ENCODE measurements around the gene ARMC12.

The ARMC12 gene

DNA sequence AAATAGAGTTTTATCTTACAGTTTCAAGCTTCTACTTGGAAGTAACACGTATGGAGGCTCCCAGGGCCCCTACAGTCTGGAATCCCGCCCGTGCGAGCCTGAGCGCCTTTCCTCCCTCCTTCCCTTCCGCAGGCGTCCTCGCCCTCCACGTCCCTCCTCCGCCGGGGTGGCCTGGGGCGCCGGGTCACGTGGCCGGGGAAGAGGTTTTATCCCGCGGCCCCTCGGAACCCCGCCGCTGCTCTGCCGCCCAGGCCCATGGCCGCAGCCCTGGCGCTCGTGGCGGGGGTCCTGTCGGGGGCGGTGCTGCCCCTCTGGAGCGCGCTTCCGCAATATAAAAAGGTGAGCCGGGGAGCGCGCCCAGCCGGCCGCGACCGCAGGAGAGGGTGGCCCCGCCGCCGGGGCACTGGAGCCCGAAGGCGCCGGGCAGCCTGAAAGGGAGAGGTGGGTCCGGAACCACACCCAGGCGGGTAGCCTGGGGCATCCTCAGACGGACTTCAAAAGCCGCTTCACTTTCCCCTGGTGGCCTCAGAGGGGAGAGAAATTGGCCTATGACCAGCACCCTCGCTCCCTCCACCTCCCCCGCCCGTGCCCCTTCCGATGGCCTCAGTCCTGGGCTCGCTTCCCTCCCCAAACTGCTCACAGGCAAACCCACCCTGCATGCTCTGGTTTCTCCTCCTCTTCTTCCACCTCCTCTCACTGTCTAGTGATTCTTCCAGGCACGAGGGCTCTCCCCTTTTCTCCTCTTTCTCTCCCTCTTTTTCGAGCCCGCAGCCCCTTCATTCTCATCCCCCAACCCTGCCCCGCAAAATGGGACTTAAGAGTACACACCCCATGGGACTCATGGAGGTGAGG is 39.8 kb downstream of the ARMC12 start, which contains the start of gene CLPSL2:
TSS of gene CLPSL2 (plus strand) at position 235 of the 852 bp plus-strand sequence. CDS start at position 256, 21 bp downstream.
- no peak for DNase-seq (ENCODE audit: low read depth)

DNA sequence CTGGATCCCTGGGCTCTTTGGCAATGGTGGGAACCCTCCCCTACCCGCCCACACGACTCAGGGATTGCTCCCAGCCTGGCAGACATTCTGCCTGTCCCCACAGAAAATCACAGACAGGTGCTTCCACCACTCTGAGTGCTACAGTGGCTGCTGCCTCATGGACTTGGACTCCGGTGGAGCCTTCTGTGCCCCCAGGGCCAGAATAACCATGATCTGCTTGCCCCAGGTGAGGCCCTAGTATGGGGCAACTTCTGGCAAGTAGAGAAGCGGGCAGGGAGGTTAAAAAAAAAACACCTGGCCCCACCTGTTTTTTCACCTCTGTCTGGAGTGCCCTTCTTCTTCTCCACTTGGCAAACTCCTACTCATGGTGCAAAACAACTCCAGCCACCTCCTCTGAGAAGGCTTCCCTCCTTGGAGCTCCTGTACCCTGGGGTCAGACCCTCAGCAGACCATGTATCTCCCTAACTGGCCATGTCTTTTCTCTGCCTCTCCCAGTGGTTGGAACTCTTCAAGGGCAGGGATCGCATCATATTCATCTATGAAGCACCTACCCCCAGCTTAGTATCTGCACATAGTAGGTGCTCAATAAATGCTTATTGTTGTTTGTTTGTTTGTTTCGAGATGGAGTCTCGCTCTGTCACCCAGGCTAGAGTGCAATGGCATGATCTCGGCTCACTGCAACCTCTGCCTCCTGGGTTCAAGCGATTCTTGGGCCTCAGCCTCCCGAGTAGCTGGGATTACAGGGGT is 40.7 kb downstream of the ARMC12 start:
- DNase-seq (ENCODE audit: low read depth): no peak

DNA sequence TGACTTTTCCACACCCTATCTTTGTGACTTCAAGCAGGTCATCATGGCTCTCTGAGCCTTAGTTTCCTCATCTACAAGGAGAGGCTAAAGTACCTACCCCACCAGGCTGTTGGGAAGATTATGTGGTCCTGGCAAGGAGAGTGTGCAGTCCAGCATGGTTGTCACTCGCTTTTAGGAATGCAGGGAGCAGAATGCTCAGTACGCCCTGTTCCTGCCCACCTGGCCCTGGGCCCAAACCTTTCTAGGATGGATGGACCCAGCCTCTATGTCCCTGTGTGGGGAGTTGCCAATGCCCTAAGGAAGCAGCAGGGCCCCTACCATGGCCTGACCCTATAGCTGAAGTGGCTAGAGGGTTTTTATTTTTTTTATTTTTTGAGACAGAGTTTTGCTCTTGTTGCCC is 41.6 kb downstream of the ARMC12 start:
- DNase-seq (ENCODE audit: low read depth): no peak

DNA sequence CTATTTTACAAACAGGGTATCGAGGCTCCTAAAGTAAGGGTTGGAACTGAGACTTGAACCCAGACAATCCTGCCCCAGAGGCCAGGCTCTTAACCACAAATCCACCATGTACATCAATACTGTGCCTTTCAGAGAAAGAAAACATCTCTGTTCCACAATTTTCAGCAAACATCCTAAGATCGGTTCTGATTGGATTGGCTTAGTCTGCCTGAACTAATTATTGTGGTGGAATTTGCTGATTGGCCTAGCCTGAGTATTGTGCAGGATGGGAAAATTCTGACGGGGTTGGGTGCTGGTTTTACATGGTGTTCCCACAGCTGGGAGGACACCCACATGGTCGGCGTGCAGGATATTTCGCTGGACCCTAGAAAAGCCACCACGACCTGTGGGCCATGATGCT is 43.9 kb downstream of the ARMC12 start, which contains the start of gene CLPSL1:
TSS of gene CLPSL1 (plus strand) at position 301 of the 400 bp plus-strand sequence. CDS start at position 393, 92 bp downstream.
- DNase-seq (ENCODE audit: low read depth): no peak

DNA sequence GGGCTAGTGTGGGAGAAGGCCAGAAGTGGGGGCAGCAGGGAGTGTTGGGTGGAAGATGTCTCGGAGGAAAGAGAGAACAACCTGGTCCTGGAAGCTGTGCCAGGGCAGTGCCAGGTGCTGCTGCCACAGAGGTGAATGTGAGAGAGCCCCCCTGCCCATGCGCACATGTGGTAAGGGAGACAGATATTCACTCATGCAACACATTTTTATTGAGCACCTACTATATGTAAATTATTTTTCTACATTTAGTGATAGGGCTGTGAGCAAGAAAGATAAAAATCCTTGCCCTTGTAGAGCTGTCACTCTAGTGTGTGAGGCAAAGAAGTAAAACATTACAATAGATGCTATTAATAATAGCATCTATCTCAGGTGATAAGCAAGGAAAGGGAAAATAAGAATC is 44.5 kb downstream of the ARMC12 start:
- DNase-seq (ENCODE audit: low read depth): no peak

DNA sequence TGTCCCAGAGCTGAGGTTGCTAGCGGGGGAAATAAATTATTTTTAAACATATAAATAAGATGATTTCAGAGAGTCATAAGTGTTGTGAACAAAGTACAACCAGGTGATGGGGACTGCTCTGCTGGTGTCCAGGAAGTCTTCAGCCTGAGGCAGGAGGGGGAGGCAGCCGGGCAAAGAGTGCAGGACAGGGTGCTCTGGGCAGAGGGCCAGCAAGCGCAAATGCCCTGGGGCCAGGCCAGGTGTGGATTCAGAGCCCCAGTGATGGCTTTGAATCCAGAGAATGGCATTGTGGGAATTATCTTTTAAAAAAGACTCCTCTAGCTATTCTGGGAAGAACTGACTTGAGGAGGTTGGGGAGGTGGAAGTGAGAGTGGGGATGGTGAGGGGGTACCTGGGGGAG is 45.6 kb downstream of the ARMC12 start:
- no peak for DNase-seq (ENCODE audit: low read depth)

DNA sequence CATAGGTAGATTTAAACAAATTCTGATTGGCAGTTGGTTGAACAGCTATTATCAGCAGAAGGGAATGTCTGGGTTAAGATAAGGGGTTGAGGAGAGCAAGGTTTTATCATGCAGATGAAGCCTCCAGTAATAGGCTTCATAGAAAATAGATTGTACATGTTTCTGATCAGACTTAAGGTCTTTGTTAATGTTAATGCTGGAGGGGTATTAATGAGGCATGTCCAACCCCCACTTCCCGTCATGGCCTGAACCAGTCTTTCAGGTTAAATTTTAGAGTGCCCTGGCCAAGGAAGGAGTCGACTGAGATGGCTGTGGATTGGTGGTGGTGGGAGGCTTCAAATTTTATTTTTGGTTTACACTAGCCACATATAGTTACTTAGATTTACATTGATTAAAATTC is 47.4 kb downstream of the ARMC12 start:
- no peak for DNase-seq (ENCODE audit: low read depth)

DNA sequence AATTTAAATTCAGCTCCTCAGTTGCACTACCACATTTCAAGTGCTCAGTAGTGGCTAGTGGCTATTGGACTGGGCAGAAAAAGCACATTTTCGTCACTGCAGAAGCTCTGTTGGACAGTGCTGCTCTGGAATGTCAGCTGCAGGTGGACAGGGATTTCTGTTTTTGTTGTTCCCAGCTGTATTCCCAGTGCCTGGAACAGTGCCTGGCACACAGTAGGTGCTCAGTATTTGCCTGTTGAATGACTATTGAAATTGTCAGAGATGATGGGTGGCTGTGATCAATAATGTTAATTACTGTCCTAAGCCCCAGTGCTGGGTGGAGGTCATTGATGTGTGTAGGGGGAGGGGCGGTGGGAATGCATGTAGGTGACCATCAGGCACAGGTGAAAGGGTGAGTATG is 49.4 kb downstream of the ARMC12 start:
- no peak for DNase-seq (ENCODE audit: low read depth)

DNA sequence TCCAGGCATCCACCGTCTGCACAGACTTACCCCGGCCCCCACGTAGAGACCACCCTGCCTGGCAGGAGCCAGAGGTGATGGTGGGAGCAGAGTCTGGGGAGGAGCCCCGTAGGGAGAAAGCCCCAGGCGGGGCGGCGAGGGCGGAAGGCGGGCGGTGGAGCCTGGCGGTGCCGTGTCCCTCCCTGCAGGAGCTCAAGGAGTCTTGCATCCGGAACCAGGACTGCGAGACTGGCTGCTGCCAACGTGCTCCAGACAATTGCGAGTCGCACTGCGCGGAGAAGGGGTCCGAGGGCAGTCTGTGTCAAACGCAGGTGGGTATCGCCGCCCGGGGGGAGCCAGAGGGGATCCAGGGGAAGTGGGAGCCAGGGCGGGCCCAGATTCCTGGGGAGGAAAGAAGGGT is 50.0 kb downstream of the ARMC12 start:
- no peak for DNase-seq (ENCODE audit: low read depth)

DNA sequence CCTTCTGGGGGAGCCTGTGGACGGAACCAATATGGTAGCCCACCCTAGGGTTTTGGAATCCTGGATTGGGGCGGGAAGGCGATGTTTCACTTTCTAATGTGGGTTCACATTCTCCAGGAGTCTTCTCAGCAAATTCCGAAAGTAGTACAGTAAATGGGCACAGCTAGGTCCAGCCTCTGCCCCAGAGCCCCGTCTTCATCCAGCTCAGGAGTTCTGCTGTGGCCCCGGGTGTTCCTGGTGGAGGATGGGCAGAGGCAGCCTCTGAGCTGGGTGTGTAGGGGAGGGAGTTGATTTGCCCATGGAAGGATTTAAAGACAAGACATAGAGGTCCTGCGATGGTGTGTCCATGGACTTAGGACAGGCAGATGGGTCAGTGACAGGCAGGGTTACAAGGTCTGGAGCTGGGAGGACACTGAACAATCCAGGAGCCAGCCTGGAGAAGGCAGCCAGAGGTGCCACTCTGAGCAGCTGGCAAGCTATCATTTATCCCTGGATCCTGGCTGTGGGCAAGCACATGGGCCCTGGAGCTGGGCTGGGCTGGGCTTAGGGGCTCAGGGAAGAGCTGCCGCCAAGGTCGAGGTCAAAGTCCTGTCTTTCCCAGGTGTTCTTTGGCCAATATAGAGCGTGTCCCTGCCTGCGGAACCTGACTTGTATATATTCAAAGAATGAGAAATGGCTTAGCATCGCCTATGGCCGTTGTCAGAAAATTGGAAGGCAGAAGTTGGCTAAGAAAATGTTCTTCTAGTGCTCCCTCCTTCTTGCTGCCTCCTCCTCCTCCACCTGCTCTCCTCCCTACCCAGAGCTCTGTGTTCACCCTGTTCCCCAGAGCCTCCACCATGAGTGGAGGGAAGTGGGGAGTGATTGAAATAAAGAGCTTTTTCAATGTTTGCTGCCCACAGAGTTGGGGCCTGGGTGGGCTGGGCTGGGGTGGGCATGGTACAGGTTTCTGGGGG is 50.7 kb downstream of the ARMC12 start:
- no peak for DNase-seq (ENCODE audit: low read depth)

DNA sequence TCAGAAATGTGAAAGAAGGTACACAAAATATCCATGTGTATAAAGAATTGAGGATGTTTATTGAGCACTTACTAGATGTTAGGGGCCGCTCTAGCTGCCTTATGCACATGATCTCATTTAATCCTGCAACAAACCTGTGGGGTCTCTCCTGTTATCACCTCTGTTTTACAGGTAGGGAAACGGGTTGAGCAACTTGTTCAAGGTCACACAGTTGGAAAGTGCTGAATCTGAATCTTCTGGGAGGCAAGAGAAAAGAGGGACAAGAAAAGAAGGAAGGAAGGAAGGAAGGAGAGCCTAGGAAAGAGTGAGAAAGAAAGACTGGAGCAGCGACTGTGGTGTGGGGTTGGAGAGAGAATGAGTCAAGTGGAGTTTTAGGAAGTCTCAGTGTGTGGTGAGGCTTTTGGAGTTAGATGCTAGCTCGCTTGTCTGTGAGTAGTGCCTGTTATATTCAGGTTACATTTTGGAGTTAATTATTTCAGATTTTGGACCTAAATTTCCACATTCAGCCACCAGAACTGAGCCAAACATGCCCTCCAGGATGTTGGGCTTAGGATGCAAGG is 51.7 kb downstream of the ARMC12 start:
- DNase-seq (ENCODE audit: low read depth): no peak

DNA sequence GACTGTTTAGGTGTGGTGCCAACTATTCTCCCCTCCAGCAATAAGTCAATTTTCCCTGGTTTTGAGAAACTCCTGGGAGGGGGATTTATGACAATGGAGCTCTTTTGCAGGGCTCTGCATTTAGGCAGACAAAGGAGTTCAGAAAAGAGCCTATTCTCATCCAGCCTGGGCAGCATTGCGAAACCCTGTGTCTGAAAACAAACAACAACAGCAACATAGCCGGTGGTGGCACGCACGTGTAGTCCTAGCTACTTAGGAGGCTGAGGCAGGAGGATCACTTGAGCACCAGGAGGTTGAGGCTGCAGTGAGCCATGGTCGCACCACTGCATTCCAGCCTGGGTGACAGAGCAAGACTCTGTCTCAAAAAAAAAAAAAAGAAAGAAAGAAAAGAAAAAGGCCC is 53.9 kb downstream of the ARMC12 start:
- no peak for DNase-seq (ENCODE audit: low read depth)

DNA sequence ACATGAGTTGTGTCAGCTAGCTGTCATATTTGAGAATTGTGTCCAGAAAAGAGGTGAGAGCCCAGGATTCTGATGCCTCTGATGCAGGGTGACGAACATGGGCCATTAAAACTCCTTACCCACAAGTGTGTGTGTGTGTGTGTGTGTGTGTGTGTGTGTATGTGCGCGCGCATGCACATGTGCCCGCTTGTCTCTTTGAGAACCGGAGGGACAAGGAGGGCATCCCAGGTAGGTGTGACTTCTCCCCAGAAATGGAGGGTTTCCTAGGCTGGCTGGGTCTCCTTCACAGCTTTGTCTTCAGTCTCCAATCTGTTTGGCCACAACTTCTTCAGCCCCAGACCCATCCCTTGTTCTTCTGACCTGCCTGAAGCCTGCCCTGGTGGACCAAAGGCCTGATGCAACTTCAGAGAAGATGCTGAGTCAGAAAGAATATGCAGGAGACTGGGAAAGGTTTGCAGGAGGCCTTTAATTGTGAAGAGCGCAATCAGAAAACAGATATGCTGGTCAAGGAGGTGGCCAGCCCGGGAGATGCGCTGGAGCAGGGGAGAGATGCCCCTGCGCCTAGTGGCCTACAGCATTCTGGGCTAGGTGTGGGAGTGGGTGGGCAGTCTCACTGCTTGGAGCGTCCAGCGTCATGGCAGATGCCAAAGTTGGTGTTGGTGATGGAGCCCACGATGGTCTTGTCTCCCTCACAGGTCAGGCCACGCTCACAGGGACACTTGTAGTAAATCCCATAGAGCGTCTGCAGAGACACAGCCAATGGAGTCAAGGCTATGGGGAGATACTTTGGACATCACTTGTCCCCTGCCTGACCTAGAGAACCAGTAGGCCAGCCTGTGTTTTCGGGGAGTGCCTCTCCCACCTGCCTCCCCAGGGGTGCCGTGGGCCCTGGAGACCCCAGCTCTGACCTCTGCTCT is 58.0 kb downstream of the ARMC12 start:
- no peak for DNase-seq (ENCODE audit: low read depth)

DNA sequence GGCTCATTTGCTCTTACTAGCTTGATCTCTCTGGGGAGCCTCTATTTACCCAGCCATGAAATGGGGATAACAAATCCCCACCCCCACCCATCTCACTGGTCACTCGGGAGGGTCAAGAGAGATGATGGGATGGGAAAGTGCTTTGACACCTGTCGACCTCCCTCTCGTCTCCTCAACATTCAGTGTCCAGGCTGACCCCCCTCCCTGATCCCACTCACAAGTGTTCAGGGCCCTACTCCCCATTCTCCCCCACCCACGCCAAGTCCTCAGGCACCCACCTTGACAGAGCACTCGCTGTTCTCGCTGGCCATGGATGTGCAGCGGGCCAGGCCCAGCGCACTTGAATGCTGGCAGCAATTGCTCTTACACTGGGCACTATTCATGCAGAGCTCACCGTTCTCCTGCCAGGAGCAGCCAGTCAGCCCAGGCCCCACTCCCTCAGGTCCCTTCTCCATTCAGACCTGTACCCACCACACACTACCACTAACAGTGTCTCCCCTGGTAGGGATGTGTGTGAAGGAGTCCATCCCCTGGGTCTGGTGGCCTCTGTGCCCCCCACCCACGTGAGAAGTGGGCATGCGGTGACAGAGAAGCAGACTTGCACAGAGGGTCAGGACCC is 58.7 kb downstream of the ARMC12 start:
- DNase-seq (ENCODE audit: low read depth): no peak

DNA sequence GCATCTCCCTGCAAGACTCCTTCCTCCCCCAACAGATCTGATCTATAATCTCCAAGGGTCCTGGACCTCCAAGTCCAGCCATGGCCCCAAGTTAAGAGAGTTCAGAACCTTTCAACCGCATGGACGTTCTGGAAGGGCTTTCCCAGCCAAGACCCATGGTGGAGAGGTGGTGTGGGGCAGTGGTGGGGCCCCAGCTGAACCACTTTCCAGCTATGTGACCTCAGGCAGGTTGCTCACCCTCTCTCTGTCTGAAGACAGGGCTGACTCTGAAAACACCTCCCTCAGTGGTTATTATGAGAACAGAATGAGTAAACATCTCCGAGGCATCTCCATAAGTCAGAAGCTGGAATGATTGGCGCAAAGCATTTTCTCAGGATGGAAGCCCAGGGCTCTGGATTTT is 59.4 kb downstream of the ARMC12 start:
- no peak for DNase-seq (ENCODE audit: low read depth)

DNA sequence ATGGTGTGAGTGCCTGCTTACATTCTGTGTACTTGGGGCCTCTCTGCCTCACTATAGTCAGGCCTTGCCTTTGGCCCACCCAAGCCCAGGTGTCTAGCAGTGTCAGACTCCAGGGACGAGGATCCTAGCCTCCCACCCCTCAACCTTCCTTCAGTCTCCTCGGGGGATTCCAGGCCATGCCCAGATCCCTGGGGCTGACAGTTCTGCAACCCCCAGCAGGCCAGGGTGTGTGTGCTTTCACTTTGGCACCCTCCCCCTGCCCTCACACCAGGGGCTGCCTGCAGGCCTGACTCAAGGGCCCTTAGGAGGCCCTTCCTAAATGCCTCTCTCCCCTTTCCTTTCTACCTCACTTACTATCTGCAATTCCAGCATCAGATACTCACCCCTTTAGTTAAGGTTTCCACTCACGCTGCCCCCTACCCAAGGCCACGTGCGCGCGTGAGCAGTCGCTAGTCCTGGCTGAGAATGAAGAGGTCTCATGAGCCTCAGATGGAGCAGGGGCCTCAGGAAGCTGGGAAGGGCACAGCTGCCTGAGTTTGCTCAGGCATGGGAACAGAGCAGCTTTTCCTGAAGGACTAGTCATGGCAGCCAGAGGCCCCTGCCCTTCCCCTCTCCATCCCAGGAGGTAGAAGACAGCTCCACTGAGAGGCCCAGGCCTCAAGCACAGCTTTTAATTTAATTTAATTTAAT is 61.1 kb downstream of the ARMC12 start:
- no peak for DNase-seq (ENCODE audit: low read depth)
